Left lung (tissue), 10 donors: Measurements from ENCODE around the gene FNBP1L. TPM values are rescaled to one million over a fixed set of nuclear protein-coding genes. Genes with fewer than 3 reads are reported as not detected.

ENCODE experiments used
- ATAC-seq: fragments of 200-7000 bp; cut with Tn5 transposase; one replicate; pipeline ENCODE4 v1.9.1; 2020; ENCODE audit warnings: moderate library complexity
- DNase-seq, 4 donors: peaks; one replicate each; pipeline ENCODE4 v3.0.0-alpha.2; 2013 to 2020
- H3K27ac ChIP-seq, 2 donors: fragments of 200-600 bp; sonication (generic) in 1 of 2; one replicate each; pipeline versions ENCODE4 v1.5.0 to v1.8.0; 2020 to 2021
- H3K27me3 ChIP-seq, 2 donors: fragments of 200-600 bp; sonication (generic) in 1 of 2; one replicate each; pipeline versions ENCODE4 v1.5.0 to v1.8.0; 2020 to 2021
- H3K36me3 ChIP-seq, 2 donors: fragments of 200-600 bp; sonication (generic) in 1 of 2; one replicate each; pipeline versions ENCODE4 v1.5.0 to v1.8.0; 2020 to 2021
- H3K4me1 ChIP-seq, 2 donors: fragments of 200-600 bp; one replicate each; pipeline ENCODE4 v1.8.0; 2021
- H3K4me3 ChIP-seq, 2 donors: fragments of 200-600 bp; sonication (generic) in 1 of 2; one replicate each; pipeline versions ENCODE4 v1.5.0 to v1.8.0; 2020 to 2021; ENCODE audit warnings: mild to moderate bottlenecking in 1 of 2
- H3K9me3 ChIP-seq, 2 donors: fragments of 200-600 bp; sonication (generic) in 1 of 2; one replicate each; pipeline versions ENCODE4 v1.5.0 to v1.8.0; 2020 to 2021
- CTCF ChIP-seq, 2 donors: fragments of 200-600 bp; sonication (generic) in 1 of 2; IDR thresholded peaks; one replicate each; pipeline versions ENCODE4 v1.5.0 to v1.8.0; 2021; ENCODE audit warnings: antibody characterized with exemption in 2 of 2
- intact Hi-C, 2 donors: fragments of 100-400 bp; cut with DNase I; formaldehyde crosslinking; loops; one replicate each; pipeline versions ENCODE4 v1.11.2 to v1.14.2; 2022
- polyA plus RNA-seq, 6 donors: library from polyadenylated mRNA; unstranded; fragments of 120-200 nt; gene quantifications; one replicate each; pipeline ENCODE4 v1.2.1, GENCODE V29; 2013; ENCODE audit not compliant: insufficient read length in 6 of 6
- total RNA-seq, 2 donors: library from RNA; stranded (reverse); fragmentation: NEBNext Ultra II Directional; extraction: Animal tissue kit (Norgen Biotek cat#: 25700); gene quantifications; one replicate each; pipeline ENCODE4 v1.2.1, GENCODE V29; 2021
- donor health status: DM: no; HTN: yes; CAD: no.
- donor health status: DM: no; HTN: no; CAD: no.

The FNBP1L gene
- total and polyA plus RNA-seq, 8 donors = 26.9 to 126 (median 112) TPM

DNA sequence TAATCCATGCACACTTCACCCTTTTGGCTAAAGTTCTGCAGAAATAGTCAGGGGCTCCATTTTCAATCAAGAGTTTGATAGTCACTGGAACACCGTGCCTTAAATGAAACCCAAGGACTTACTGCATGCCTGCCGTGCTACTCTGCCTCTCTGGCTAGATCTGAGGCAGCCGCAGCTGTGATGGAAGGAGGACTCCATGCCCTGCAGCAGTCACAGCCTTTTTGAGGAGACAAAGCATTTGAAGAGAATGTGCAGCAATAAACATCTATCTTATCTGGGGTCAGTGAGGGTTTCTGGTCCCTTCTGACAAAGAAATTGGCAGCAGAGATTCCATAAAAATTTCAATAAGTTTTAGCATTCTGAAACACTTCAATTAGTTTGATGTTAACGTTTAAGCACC lies 155.7 kb downstream of the FNBP1L start:
- H3K27ac ChIP-seq = no peak overlapping the region
- no peak for TF ChIP-seq CTCF (IDR thresholded peaks at IDR 0.05)
- H3K4me3 ChIP-seq = no peak overlapping the region
- H3K27me3 ChIP-seq = no peaks in the 10 kb centered on the region
- DNase-seq (no peak), ATAC-seq (no peak)
- H3K9me3 ChIP-seq = no peaks in the 10 kb centered on the region
- intact Hi-C loops = no loop called here
- no peaks in the 10 kb centered on the region for H3K36me3 ChIP-seq
- H3K4me1 ChIP-seq = peaks cover 7 to 10% of the 10 kb centered on the region in 2 donors

Other genes starting within 250 kb of the FNBP1L start
- 10 to 100 TPM; 54.7 to 56.1 TPM for gene DR1, start 102.2 kb upstream of the FNBP1L start, total RNA-seq
- 10 to 100 TPM; 58.8 to 65.8 (median 62.0) TPM for gene DR1, start 102.2 kb upstream of the FNBP1L start, polyA plus RNA-seq
- 10 to 100 TPM; 18.7 to 26.0 TPM for gene BCAR3, start 233.7 kb downstream of the FNBP1L start, total RNA-seq
- 10 to 100 TPM; 15.5 to 21.3 (median 18.0) TPM for gene BCAR3, start 233.7 kb downstream of the FNBP1L start, polyA plus RNA-seq